Activated naive CD8-positive, alpha-beta T cell treated with anti-CD3 and anti-CD28 coated beads for 36 hours (primary cell): ENCODE data around the gene ADCY5. TPM values are rescaled to one million over a fixed set of nuclear protein-coding genes. Genes with fewer than 3 reads are reported as not detected.

ENCODE experiments used
- DNase-seq: peaks from one replicate; pipeline ENCODE4 v3.0.0; 2021
- H3K27ac Mint-ChIP-seq: one replicate; pipeline ENCODE4 v1.8.0; 2022; ENCODE audit warnings: mild to moderate bottlenecking, moderate library complexity, mixed read lengths
- H3K27me3 Mint-ChIP-seq: one replicate; pipeline ENCODE4 v1.8.0; 2022; ENCODE audit warnings: mild to moderate bottlenecking, mixed read lengths
- H3K36me3 Mint-ChIP-seq: one replicate; pipeline ENCODE4 v1.8.0; 2021; ENCODE audit warnings: mild to moderate bottlenecking, mixed read lengths
- H3K4me1 Mint-ChIP-seq: one replicate; pipeline ENCODE4 v1.8.0; 2021; ENCODE audit warnings: mixed read lengths
- H3K4me3 Mint-ChIP-seq: one replicate; pipeline ENCODE4 v1.8.0; 2022; ENCODE audit warnings: mild to moderate bottlenecking, moderate library complexity, mixed read lengths
- H3K9me3 Mint-ChIP-seq: one replicate; pipeline ENCODE4 v1.8.0; 2022; ENCODE audit warnings: mixed read lengths
- total RNA-seq, 2 experiments: library from RNA; stranded (reverse); gene quantifications; one replicate each; pipeline ENCODE4 v1.2.3, GENCODE V29; 2021

ADCY5 gene
- total RNA-seq, 2 experiments from 2014 or later: not detected

DNA sequence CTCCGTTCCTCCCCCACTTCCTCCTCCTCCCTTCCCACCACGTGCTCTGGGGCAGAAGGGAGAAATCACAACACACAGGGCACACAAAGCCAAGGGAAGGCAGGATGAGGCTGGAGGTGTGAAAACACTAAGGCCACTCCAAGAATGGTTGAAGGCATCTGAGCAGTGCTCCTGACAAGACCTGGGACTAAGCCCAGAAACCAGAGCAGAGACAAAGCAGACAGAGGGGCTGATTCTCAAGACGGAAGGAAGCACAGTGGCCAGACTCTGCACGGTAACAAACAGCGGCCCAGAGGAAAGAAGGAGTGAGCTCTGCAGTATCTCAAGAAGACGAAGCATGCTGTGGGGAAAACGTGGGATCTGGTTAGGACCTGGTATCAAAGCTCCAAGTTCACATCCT, 78.1 kb downstream of the ADCY5 start:
- H3K27ac Mint-ChIP-seq: no peak overlapping the region
- H3K4me1 Mint-ChIP-seq: no peaks in the 10 kb centered on the region
- no peaks in the 10 kb centered on the region for H3K36me3 Mint-ChIP-seq

DNA sequence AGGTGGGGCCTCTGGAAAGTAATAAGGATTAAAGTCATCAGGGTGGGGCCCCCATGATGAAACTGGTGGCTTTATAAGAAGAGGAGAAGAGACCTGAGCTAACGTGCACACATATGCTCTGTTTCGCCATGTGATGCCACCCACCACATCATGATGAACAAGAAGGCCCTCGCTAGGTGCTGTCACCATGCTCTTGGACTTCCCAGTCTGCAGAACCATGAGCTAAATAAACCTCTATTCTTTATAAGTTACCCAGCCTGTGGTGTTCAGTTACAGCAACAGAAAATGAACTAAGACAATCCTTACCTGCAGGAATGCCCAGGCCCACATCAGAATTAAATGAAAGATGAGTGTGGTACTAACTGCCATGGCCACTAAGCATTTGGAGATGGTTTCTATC, 79.8 kb downstream of the ADCY5 start:
- H3K9me3 Mint-ChIP-seq: peaks cover 1% of the 10 kb centered on the region
- no peaks in the 10 kb centered on the region for H3K36me3 Mint-ChIP-seq
- H3K4me3 Mint-ChIP-seq: no peak overlapping the region
- H3K27me3 Mint-ChIP-seq: peaks cover 10% of the 10 kb centered on the region
- no peak for DNase-seq
- H3K4me1 Mint-ChIP-seq: no peaks in the 10 kb centered on the region
- no peak overlapping the region for H3K27ac Mint-ChIP-seq

More for the DNA sequence above, 78.1 kb downstream of the ADCY5 start:
- H3K4me3 Mint-ChIP-seq: no peak overlapping the region
- H3K27me3 Mint-ChIP-seq: no peaks in the 10 kb centered on the region
- DNase-seq: no peak
- peaks cover 1% of the 10 kb centered on the region for H3K9me3 Mint-ChIP-seq

DNA sequence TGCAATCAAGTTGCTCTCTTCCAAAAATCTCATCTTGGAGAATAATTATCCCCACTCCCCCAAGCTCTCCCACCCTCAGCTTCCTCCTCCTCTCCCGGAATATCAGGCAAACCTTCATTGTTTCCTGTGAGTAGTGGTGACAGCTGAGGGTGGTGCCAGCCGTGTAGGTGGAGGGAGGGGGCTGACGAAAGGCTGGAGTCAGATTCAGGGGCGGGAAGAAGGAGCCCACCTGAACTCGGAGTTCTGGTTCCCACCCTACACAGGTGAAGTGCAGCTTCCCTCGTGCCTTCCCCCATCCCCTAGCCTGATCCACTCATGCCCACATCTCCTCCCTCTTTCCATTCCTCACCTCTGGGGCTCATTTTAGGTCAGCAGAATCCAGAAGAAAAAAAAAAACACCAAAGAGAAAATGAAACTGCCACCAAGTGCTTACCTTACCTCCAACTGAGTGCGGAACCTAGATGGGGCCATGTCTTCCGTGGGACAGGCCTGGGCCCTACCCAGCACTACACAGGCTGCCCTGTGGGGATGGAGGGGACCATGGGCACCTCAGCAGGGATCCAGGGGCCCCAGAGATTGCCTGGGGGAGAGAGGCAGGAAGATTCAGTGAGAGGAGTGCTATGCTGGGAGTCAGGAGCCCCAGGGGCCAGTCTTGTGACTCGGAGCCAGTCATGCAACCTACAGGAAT, 81.3 kb downstream of the ADCY5 start:
- H3K9me3 Mint-ChIP-seq: peaks cover 1% of the 10 kb centered on the region
- H3K27ac Mint-ChIP-seq: no peak overlapping the region
- H3K27me3 Mint-ChIP-seq: peaks cover 12% of the 10 kb centered on the region
- DNase-seq: no peak
- no peaks in the 10 kb centered on the region for H3K36me3 Mint-ChIP-seq
- no peak overlapping the region for H3K4me3 Mint-ChIP-seq
- no peaks in the 10 kb centered on the region for H3K4me1 Mint-ChIP-seq

DNA sequence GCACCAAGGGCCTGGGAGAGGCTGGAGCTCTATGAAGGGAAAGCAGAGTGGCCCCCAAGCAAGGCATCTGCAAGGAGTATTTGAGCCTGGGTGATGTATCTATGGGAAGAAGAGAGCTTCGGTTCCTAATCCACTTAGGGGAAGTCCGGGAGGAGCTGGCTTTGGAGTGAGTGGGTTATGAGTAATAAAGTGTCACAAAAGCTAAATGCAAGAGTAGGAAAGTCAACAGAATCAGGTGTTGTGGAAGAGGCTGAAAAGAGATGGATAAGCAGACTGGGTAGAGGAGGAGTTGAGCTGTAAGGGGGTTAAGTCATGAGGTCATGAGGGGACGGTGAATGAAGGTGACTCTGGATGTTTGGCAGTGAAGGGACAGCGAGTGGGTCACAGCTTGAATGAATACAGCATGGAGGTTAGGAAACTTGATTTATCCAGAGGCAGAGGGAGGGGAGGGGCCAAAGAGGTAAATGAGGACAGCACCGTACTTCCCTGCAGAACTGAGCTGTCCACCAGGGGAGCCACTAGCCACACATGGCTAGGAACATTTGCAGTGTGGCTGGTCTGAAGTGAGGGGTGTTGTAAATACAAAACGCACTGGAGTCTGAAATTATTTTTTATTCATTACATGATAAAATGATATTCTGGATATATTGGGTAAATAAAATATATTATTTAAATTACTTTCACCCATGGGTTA, 83.3 kb downstream of the ADCY5 start:
- DNase-seq: no peak
- H3K4me1 Mint-ChIP-seq: no peaks in the 10 kb centered on the region
- H3K27ac Mint-ChIP-seq: no peak overlapping the region
- peaks cover 12% of the 10 kb centered on the region for H3K27me3 Mint-ChIP-seq
- peaks cover 1% of the 10 kb centered on the region for H3K9me3 Mint-ChIP-seq
- H3K36me3 Mint-ChIP-seq: no peaks in the 10 kb centered on the region
- H3K4me3 Mint-ChIP-seq: no peak overlapping the region

DNA sequence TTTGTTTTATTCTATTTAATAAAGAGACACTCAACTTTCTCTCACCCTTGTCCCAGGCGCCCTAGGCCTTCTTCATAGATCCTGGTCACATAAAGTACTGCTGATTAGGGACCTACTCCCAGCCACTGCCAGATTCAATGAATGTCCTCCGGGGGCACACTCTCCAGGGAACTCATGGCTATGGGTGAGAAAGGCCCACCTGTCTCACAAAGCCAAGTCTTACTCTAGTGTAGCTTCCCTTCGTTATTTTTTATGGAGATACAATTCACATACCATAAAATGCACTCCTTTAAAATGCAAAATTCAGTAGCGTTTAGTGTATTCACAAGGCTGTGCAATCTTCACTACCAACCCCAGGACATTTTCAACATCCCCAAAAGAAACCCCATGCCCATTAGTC, 87.8 kb downstream of the ADCY5 start:
- Mint-ChIP-seq H3K4me1 (no peaks in the 10 kb centered on the region), H3K4me3 (no peak overlapping the region), H3K27me3 (peaks cover 26% of the 10 kb centered on the region), H3K9me3 (no peaks in the 10 kb centered on the region), H3K27ac (no peak overlapping the region), H3K36me3 (no peaks in the 10 kb centered on the region)
- DNase-seq: no peak

DNA sequence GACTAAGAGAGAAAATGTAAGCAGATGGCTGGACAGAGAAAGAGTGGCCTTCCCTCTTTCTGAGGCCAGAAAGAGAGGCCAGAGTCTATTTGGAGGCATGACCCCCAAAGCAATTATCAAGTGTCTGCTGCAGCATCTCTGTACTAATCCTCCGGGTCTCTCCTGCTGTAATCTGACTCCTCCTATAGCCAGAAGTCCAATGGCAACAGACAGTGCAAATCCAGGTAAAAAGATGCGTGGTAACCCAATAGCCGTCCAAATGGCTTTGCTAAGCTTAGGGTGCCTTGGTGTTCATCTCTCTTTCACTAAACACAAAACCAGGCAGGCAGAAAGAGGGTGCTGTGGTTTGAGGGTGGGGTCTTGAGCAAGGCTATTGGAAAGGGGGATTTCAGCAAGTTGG, 91.6 kb downstream of the ADCY5 start:
- Mint-ChIP-seq H3K4me3 (no peak overlapping the region), H3K9me3 (no peaks in the 10 kb centered on the region), H3K27me3 (peaks cover 14% of the 10 kb centered on the region), H3K27ac (no peak overlapping the region), H3K4me1 (no peaks in the 10 kb centered on the region), H3K36me3 (no peaks in the 10 kb centered on the region)
- no peak for DNase-seq

DNA sequence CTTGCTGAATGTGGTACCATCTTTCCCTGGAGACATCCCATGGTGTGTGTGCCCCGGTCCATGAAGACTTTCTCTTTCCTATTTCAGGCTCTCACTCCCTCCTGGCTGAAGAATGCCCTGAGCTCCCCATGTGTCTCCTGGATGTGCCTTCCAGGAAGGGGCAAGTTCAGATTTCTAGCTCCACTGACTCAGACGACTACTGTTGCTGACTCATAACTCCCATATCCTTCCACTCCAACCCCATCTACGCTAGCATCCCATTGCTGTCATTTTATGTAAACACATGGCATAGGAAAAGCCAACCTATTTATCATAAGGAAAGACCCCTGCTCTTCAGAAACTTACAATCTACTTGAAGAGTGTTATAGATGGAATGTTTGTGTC, 95.0 kb downstream of the ADCY5 start:
- Mint-ChIP-seq H3K9me3 (no peaks in the 10 kb centered on the region), H3K36me3 (no peaks in the 10 kb centered on the region), H3K4me3 (no peak overlapping the region), H3K4me1 (peaks cover 10% of the 10 kb centered on the region), H3K27me3 (peaks cover 32% of the 10 kb centered on the region), H3K27ac (no peak overlapping the region)
- DNase-seq: no peak

DNA sequence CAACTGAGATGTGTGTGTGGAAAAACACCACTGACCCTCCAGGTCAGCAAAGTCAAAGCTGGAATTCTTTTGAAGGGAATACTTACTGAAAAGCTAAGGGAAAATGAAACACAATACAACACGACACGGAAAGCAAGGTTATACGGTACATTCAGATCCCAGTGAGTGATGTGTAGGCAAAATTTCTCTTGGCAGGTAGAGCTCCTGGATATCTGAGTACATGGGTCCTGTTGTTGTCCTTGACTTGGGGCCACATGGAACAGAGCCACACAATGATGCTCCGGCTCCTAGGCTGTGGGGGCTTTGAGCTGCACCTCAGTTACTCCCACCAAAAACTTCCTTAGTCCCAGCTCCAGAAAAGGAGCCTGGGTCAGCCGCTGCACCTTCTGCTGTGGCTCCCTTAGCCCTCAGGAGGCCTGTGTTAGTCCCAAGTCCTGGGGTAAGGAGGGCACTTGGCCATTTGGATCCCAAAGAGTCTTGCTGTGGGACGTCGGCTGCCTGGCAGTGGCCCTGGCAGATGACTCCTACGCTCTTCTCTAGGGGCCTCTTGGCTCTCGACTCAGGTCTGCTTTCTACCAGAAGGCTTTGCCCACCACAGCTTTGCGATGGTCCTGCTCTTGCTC, 95.6 kb downstream of the ADCY5 start:
- H3K27me3 Mint-ChIP-seq: peaks cover 37% of the 10 kb centered on the region
- no peaks in the 10 kb centered on the region for H3K9me3 Mint-ChIP-seq

DNA sequence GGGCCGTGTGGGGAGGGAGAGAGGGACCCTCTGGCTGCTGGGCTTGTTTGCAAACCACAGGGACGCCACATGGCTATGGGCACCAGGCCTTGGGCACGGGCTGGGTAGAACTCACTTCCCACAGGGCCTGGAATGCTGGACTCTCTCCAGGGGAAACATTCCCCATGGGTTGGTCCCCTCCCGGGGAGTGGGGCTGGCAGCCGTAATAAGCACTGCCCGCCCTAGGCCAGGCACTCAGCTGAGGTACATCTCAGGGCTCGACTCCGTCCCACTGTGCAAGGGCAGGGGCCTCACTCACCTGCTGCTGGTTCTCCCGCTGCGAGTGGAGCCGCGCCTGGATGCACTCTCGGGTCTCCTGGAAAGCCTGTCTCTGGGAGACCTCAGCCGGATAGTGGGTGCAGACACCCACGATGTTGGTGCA, 96.7 kb downstream of the ADCY5 start:
- Mint-ChIP-seq H3K36me3 (no peaks in the 10 kb centered on the region), H3K4me1 (peaks cover 13% of the 10 kb centered on the region), H3K4me3 (no peak overlapping the region), H3K9me3 (no peaks in the 10 kb centered on the region), H3K27ac (no peak overlapping the region), H3K27me3 (peaks cover 36% of the 10 kb centered on the region)
- no peak for DNase-seq

More for the DNA sequence above, 95.6 kb downstream of the ADCY5 start:
- Mint-ChIP-seq H3K36me3 (no peaks in the 10 kb centered on the region), H3K4me1 (peaks cover 13% of the 10 kb centered on the region), H3K27ac (no peak overlapping the region), H3K4me3 (no peak overlapping the region)
- DNase-seq: no peak

DNA sequence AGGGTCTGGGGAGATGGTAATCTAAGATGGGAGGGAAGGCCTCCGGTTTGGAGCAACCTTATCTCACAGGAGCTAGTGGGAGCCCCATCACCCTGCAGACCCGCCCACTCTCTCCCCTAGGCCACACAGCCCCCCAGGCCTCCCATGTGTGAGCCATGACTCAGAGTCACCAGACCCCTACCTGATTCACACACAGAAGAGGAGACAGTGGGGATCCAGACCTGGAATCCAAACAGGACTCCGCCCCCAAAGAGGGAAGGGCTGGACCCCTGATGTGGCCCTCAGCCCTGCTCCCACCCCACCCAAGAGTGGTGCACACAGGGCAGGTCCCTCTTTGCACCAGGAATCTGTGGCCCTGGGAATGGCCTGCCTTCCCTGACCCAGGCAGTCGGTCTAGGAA, 97.4 kb downstream of the ADCY5 start:
- no peak overlapping the region for H3K27ac Mint-ChIP-seq
- DNase-seq: no peak
- H3K9me3 Mint-ChIP-seq: no peaks in the 10 kb centered on the region
- H3K4me3 Mint-ChIP-seq: no peak overlapping the region
- no peaks in the 10 kb centered on the region for H3K36me3 Mint-ChIP-seq
- H3K27me3 Mint-ChIP-seq: peaks cover 32% of the 10 kb centered on the region
- peaks cover 13% of the 10 kb centered on the region for H3K4me1 Mint-ChIP-seq

DNA sequence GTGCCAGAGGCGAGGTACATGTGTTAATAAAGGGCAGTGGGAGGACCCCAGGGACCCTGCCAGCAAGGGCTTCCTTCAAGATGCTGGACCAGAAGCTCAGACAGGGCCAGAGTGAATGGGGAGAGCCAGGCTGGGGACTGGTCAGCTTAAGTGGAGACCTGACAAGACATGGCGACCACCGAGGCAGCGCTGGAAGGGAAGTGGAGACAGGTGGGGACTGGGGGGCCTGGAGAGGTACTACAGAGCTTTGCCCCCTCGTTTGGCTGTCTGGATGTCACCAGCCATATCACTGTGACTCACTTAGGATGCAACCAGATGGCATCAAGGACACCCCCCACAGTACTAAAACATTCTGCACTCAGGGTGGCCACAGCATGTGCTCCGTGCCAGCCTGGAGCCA, 97.9 kb downstream of the ADCY5 start:
- peaks cover 30% of the 10 kb centered on the region for H3K27me3 Mint-ChIP-seq
- no peaks in the 10 kb centered on the region for H3K9me3 Mint-ChIP-seq
- no peaks in the 10 kb centered on the region for H3K36me3 Mint-ChIP-seq
- no peak overlapping the region for H3K27ac Mint-ChIP-seq
- H3K4me1 Mint-ChIP-seq: peaks cover 13% of the 10 kb centered on the region
- no peak for DNase-seq
- no peak overlapping the region for H3K4me3 Mint-ChIP-seq

DNA sequence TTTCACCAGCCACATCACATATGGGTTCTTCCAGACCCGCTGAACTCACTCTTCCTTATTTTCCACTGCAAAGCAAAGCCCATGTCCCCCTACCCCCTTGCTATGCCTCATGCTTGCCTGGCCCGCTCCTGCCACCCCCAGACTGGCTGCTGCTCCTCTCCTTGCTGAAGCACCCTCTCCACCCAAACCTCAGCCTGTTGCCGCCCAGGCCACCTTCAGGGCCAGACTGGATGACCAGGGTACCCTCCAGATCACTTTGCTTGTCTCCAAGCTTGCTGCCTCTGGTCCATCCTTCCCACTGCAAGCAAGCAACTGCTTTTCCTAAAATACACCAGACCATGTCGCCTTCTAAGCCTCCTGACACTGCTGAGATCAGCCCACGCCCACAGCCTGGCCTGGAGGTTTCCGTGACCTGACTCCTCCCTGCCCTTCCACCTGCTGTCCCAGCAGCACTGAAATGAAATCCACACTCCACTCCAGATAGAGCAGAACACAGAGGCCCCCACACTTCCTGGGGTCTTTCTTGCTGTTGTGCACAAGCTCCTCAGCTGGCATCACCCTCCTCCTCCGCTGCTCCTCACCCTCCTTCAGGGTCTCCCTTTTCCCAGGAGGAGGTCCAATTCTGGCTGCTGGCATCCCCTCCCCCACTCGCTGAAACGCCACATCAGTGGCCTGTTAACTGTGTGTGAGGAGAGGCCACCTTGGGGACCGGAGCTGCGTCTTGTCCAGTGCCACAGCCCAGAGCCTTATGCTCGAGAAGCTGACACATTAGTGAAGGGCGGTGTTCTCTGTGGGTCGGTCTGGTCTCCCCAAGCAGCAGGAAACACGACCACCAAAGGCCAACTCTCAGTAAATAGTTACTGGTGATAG, 99.1 kb downstream of the ADCY5 start:
- peaks cover 13% of the 10 kb centered on the region for H3K4me1 Mint-ChIP-seq
- DNase-seq: no peak
- peaks cover 33% of the 10 kb centered on the region for H3K27me3 Mint-ChIP-seq
- no peaks in the 10 kb centered on the region for H3K9me3 Mint-ChIP-seq
- H3K4me3 Mint-ChIP-seq: no peak overlapping the region
- peak overlapping the region; percentile 55 for H3K27ac Mint-ChIP-seq
- no peaks in the 10 kb centered on the region for H3K36me3 Mint-ChIP-seq

DNA sequence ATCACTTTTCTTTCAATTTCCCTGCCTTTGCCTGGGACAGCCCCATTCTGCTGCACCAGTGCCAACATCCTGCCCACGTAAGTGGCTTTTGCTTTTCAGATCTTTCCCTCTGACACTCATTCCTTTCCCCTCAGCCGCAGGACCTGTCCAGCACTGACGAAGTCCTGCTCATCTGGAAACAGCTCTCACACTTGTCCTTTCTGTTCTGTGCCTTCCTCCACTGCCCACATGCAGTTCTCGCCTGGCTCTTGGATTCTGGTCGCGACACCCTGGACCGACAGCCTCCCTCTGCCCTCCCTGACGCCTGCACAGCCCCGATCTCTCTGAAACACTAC, 99.7 kb downstream of the ADCY5 start:
- DNase-seq: no peak
- H3K36me3 Mint-ChIP-seq: no peaks in the 10 kb centered on the region
- peaks cover 34% of the 10 kb centered on the region for H3K27me3 Mint-ChIP-seq
- H3K9me3 Mint-ChIP-seq: no peaks in the 10 kb centered on the region
- H3K4me1 Mint-ChIP-seq: peaks cover 15% of the 10 kb centered on the region
- peak overlapping the region; percentile 3 for H3K27ac Mint-ChIP-seq
- no peak overlapping the region for H3K4me3 Mint-ChIP-seq

DNA sequence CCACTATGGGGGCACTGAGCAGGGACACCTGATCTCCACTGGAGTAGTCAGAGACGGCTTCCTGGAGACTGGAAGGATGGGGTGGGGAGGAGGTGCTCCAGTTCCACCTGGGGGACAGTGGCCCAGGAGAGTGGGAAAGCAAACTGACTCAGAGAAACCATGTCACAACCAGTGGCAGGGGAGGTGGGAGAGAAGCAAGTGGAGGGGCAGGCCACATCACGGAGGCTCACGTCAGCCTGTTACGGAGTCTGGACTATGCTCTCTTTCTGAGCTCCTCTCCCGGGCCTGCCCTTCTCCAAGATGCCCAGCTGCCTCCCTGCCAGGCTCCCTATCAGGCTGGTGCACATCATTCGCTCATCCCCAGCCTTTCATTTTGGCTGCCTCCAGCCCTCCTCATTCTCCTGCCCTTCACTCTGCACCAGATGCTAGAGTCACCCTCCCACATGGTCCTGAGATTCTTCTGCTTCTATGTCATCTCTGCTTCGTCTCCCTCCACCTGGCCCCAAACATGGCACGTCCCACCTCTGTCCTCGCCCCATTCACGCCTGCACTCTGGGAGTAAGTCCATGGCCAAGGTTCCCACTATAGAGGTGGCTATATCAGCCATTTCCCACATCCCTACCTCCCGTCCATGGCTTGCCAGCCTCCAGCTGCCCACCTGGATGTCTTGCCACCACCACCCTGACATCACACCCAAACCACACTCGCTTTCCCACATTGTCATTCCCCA, 100.3 kb downstream of the ADCY5 start:
- H3K4me1 Mint-ChIP-seq: peaks cover 17% of the 10 kb centered on the region
- no peaks in the 10 kb centered on the region for H3K9me3 Mint-ChIP-seq
- H3K4me3 Mint-ChIP-seq: no peak overlapping the region
- H3K36me3 Mint-ChIP-seq: no peaks in the 10 kb centered on the region
- no peak for DNase-seq
- H3K27ac Mint-ChIP-seq: peak overlapping the region; percentile 3
- peaks cover 34% of the 10 kb centered on the region for H3K27me3 Mint-ChIP-seq
